ENCODE results near the gene GNAL. TPM values are rescaled to one million over a fixed set of nuclear protein-coding genes. Genes with fewer than 3 reads are reported as not detected.

GNAL gene
- total RNA-seq, 1 experiment from 2014 or later = 0.61 TPM

DNA sequence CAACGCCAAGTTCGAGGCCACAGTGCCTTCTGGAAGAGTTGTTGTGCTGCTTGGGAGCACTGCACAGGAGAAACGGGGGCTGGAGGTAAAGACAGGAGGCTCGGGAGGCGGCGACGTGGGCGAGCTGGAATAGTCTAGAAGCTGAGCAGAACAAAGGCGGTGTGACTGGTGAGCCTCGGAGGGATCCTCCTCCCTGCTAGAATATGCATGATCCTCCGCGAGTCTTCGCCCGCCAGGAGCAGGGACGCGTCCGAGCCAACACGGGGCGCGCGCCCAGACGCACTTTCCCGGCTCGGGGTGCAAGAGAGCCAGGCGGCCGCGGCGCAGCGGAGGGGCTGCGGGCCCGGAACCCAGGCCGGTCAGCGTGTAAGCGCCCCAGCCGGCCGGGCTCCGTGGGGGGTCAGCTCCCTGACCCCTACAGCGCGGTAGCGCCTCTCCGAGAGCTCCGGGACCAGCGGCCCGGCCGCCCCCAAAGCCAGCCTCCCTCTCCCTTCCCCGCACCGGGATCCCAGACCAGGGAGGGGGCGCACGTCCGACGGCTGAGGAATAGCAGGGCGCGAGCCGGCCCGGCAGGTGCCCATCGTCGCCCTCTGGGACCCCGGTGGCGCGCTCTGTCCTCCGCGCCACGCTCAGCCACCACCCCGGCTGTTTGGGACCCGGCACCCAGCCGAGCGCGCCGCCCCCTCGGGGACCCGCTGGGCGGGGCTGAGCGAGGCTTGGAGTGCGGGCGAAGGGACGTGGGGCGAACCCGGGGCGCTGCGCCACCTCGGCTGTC is 62.5 kb downstream of the GNAL start:
- no peaks in the 10 kb centered on the region for H3K9me3 Mint-ChIP-seq (ENCODE audit: low read depth, unreplicated experiment)
- no peak for TF ChIP-seq CTCF (IDR thresholded peaks at IDR 0.05; ENCODE audit: unreplicated experiment)
- H3K4me1 Mint-ChIP-seq (ENCODE audit: low read depth, unreplicated experiment) = no peaks in the 10 kb centered on the region
- BruUV-seq (replicated peaks) = no TSS peak
- CTCF ChIA-PET = interaction anchor here (0.8 kb wide), 1 partner anchor 16 kb away, joined by 13 read pairs; no protein-coding TSS in a partner anchor
- no peak overlapping the region for H3K27ac Mint-ChIP-seq (ENCODE audit: unreplicated experiment)
- peaks cover 63% of the 10 kb centered on the region for H3K27me3 Mint-ChIP-seq (ENCODE audit: unreplicated experiment)
- H3K4me3 Mint-ChIP-seq (ENCODE audit: low read depth, unreplicated experiment) = no peak overlapping the region
- no peaks in the 10 kb centered on the region for H3K36me3 Mint-ChIP-seq (ENCODE audit: insufficient read depth, unreplicated experiment)
- DNase-seq = no peak
- intact Hi-C loops (cut with micrococcal nuclease; ENCODE audit: unreplicated experiment) = no loop called here

DNA sequence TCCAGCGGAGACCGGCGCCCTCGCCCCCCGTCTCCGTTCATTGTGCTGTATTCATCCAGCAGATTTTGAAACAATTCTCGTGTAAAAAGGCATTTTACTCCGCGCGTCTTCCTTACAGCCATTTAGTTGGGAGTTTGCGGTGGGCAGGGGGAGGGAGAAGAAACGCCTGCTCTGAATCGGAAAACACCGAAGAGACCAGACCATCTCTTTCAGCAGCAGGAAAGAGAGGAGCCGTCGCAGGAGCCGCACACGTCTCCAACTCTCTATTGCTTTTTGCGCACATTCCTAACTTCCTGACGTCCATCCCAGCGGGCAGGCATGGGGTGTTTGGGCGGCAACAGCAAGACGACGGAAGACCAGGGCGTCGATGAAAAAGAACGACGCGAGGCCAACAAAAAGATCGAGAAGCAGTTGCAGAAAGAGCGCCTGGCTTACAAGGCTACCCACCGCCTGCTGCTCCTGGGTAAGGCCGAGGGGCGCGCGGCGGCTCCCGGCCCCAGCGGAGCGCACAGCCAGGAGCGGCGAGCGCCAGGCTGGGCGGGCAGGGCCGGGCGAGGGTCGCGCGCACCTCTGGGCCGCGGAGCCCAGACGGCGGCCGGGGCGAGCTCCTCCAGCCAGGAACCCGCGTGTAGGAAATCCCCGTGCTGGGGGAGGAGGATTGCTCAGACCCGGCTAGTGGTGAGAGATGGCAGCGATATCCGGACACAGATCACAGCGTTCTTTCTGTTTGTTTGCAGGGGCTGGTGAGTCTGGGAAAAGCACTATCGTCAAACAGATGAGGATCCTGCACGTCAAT is 63.2 kb downstream of the GNAL start:
- BruUV-seq (replicated peaks) = no TSS peak
- no peak overlapping the region for H3K27ac Mint-ChIP-seq (ENCODE audit: unreplicated experiment)

GRCh38 chr18:11754979-11755378 is 65.9 kb downstream of the GNAL start:
- Mint-ChIP-seq H3K27me3 (ENCODE audit: unreplicated experiment) (peaks cover 59% of the 10 kb centered on the region), H3K27ac (ENCODE audit: unreplicated experiment) (no peak overlapping the region), H3K9me3 (ENCODE audit: low read depth, unreplicated experiment) (no peaks in the 10 kb centered on the region), H3K36me3 (ENCODE audit: insufficient read depth, unreplicated experiment) (no peaks in the 10 kb centered on the region), H3K4me3 (ENCODE audit: low read depth, unreplicated experiment) (no peak overlapping the region), H3K4me1 (ENCODE audit: low read depth, unreplicated experiment) (no peaks in the 10 kb centered on the region)
- intact Hi-C loops (cut with micrococcal nuclease; ENCODE audit: unreplicated experiment) = no loop called here
- no peak for DNase-seq
- CTCF ChIA-PET = no interaction called here
- no peak for TF ChIP-seq CTCF (IDR thresholded peaks at IDR 0.05; ENCODE audit: unreplicated experiment)
- BruUV-seq (replicated peaks) = no TSS peak

More for the DNA sequence above, 63.2 kb downstream of the GNAL start:
- Mint-ChIP-seq H3K9me3 (ENCODE audit: low read depth, unreplicated experiment) (no peaks in the 10 kb centered on the region), H3K27me3 (ENCODE audit: unreplicated experiment) (peaks cover 63% of the 10 kb centered on the region), H3K4me3 (ENCODE audit: low read depth, unreplicated experiment) (no peak overlapping the region), H3K4me1 (ENCODE audit: low read depth, unreplicated experiment) (no peaks in the 10 kb centered on the region), H3K36me3 (ENCODE audit: insufficient read depth, unreplicated experiment) (no peaks in the 10 kb centered on the region)
- no peak for DNase-seq
- intact Hi-C loops (cut with micrococcal nuclease; ENCODE audit: unreplicated experiment) = no loop called here
- TF ChIP-seq CTCF (IDR thresholded peaks at IDR 0.05; ENCODE audit: unreplicated experiment) = no peak
- CTCF ChIA-PET = no interaction called here

DNA sequence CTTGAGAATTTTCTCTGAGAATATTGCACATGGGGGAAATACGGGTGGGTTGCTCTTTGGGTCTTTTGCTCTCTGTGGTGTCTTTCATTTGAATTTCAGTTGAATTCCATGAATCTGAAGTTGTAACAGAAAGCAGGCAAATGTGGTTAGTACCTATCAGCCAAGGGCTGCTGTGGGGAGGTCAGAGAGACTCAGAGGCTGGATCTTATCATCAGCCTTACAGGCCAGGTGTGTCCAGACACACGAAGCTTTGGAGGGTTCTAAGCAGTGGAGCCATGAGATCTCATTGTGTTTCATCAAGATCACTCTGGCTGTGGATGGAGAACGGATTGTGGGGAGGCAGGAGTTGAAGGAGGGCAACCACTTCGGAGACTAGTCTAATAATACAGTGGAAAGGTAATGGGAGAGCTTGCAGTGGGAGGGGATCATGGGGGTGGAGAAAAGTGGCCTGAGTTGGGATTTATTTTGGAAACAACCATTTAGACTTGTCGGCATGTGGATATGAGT is 68.1 kb downstream of the GNAL start:
- intact Hi-C loops (cut with micrococcal nuclease; ENCODE audit: unreplicated experiment) = no loop called here
- Mint-ChIP-seq H3K4me3 (ENCODE audit: low read depth, unreplicated experiment) (no peak overlapping the region), H3K36me3 (ENCODE audit: insufficient read depth, unreplicated experiment) (no peaks in the 10 kb centered on the region), H3K9me3 (ENCODE audit: low read depth, unreplicated experiment) (no peaks in the 10 kb centered on the region), H3K27ac (ENCODE audit: unreplicated experiment) (no peak overlapping the region), H3K27me3 (ENCODE audit: unreplicated experiment) (peaks cover 48% of the 10 kb centered on the region), H3K4me1 (ENCODE audit: low read depth, unreplicated experiment) (no peaks in the 10 kb centered on the region)
- BruUV-seq (replicated peaks) = no TSS peak
- DNase-seq = no peak
- no peak for TF ChIP-seq CTCF (IDR thresholded peaks at IDR 0.05; ENCODE audit: unreplicated experiment)
- CTCF ChIA-PET = interaction anchor here (0.6 kb wide), 1 partner anchor 1093 kb away, joined by 3 read pairs; no protein-coding TSS in a partner anchor
